Spleen (tissue), 7 donors: Measurements from ENCODE around the gene IL21R.
"Not testable (repeated sequence)": the region's sequence is repeated elsewhere in the genome, so short reads cannot be mapped to it uniquely, and the experiment has no call there.

Experiments
- POLR2A ChIP-seq, 3 donors: fragments of 450-650 bp; IDR thresholded peaks; one replicate each; pipeline ENCODE4 v1.5.1; 2017; ENCODE audit warnings: antibody characterized with exemption in 3 of 3, mild to moderate bottlenecking in 1 of 3
- POLR2AphosphoS5 ChIP-seq, 3 donors: sonication (generic); formaldehyde crosslinking; IDR thresholded peaks; one replicate each; pipeline ENCODE4 v1.5.1; 2017; ENCODE audit warnings: antibody characterized with exemption in 3 of 3
- TF ChIP-seq, protein P1 (sequence below), 11 experiments: fragments of 200-600 bp in 7 of 11; fragments of 450-650 bp in 4 of 11; sonication (generic) in 4 of 11; IDR thresholded peaks in 8 of 11; conservative IDR thresholded peaks in 3 of 11; 1 replicate in 7 of 11; 2 replicates in 4 of 11; pipeline versions ENCODE4 v1.4.0 to v1.8.0; 2016 to 2021; ENCODE audit warnings: antibody characterized with exemption in 11 of 11, inconsistent platforms in 4 of 11, mild to moderate bottlenecking in 1 of 11
- donor health status: DM: no; HTN: no; CAD: no; lungs with moderate emphysema.
- donor health status: DM: no; HTN: no; CAD: no.
- donor health status: DM: no; HTN: no; CAD: no.

DNA sequence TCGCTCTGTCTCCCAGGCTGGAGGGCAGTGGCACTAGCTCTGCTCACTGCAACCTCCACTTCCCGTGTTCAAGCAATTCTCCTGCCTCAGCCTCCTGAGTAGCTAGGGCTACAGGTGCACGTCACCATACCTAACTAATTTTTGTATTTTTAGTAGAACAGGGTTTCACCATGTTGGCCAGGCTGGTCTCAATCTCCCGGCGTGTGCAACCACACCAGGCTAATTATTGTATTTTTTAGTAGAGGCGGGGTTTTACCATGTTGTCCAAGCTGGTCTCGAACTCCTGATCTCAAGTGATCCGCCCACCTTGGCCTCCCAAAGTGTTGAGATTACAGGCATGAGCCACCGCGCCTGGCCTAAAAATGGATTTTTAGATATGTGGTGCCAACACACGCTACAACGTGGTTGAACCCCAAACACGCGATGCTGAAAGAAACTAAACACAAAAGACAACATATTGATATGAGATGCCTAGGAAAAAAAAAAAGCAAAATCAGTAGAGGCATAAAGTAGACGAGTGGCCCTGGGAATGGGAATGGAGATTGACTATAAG lies 3.6 kb upstream of the IL21R start:
- TF ChIP-seq POLR2A, POLR2AphosphoS5 (IDR thresholded peaks at IDR 0.05): not testable (repeated sequence)
- TF ChIP-seq, protein P1, sequence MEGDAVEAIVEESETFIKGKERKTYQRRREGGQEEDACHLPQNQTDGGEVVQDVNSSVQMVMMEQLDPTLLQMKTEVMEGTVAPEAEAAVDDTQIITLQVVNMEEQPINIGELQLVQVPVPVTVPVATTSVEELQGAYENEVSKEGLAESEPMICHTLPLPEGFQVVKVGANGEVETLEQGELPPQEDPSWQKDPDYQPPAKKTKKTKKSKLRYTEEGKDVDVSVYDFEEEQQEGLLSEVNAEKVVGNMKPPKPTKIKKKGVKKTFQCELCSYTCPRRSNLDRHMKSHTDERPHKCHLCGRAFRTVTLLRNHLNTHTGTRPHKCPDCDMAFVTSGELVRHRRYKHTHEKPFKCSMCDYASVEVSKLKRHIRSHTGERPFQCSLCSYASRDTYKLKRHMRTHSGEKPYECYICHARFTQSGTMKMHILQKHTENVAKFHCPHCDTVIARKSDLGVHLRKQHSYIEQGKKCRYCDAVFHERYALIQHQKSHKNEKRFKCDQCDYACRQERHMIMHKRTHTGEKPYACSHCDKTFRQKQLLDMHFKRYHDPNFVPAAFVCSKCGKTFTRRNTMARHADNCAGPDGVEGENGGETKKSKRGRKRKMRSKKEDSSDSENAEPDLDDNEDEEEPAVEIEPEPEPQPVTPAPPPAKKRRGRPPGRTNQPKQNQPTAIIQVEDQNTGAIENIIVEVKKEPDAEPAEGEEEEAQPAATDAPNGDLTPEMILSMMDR (IDR thresholded peaks at IDR 0.05 in 8 of 11, conservative IDR thresholded peaks at IDR 0.05 in 3 of 11) = not testable (repeated sequence)
